WTC11 (cell line): ENCODE results near the gene HPS5.

Experiments used
- CTCF ChIP-seq: fragments of 200-600 bp; IDR thresholded peaks from 2 replicates; pipeline ENCODE4 v1.8.0; 2022; ENCODE audit warnings: antibody characterized with exemption
- FOXP4 ChIP-seq: sonication (generic); formaldehyde crosslinking; IDR thresholded peaks from 2 replicates; pipeline ENCODE4 v1.8.0; 2022; ENCODE audit warnings: mild to moderate bottlenecking, missing genetic modification reagents
- ZNF512 ChIP-seq: sonication (generic); formaldehyde crosslinking; IDR thresholded peaks from 2 replicates; pipeline ENCODE4 v1.8.1; 2022; ENCODE audit warnings: missing genetic modification reagents, borderline replicate concordance

- no peak for TF ChIP-seq ZNF512
- no peak for TF ChIP-seq CTCF
- TF ChIP-seq FOXP4 (CRISPR knock-in tag): no peak
Measured at GRCh38 chr11:18313965-18314763, 7.8 kb downstream of the HPS5 start.
